ENCODE results near the gene NCKAP5. TPM values are rescaled to one million over a fixed set of nuclear protein-coding genes. Genes with fewer than 3 reads are reported as not detected.

Gene NCKAP5
- total RNA-seq (2014; rRNA removed; shearing (Covaris generic)) = not detected in 2 replicates

GRCh38 chr2:133568172-133568571 is at the start of gene NCKAP5:
Gene NCKAP5 (minus strand): TSS chr2:133568463. CDS start chr2:133517526, 50,937 bp downstream.
- Histone ChIP-seq H3K27ac (no peak within 1 kb of the TSS), H3K4me3 (no peak within 1 kb of the TSS)

GRCh38 chr2:133609664-133610063 is 41.4 kb upstream of the NCKAP5 start:
- H3K27ac ChIP-seq = no peak overlapping the region
- no peaks in the 10 kb centered on the region for H3K9me3 ChIP-seq (replicated peaks)
- H3K27me3 ChIP-seq = no peaks in the 10 kb centered on the region
- H3K36me3 ChIP-seq = no peaks in the 10 kb centered on the region
- no peak overlapping the region for H3K4me3 ChIP-seq
- no peaks in the 10 kb centered on the region for H3K4me1 ChIP-seq
- no peak for DNase-seq

More at GRCh38 chr2:133568172-133568571, at the start of gene NCKAP5:
- no peaks in the 10 kb centered on the region for H3K4me1 ChIP-seq
- DNase-seq = peak in 1 of 2 experiments; percentile 11
- no peaks in the 10 kb centered on the region for H3K36me3 ChIP-seq
- H3K27me3 ChIP-seq = peaks cover 4% of the 10 kb centered on the region
- H3K9me3 ChIP-seq (replicated peaks) = no peaks in the 10 kb centered on the region

GRCh38 chr2:133608291-133608690 is 40.0 kb upstream of the NCKAP5 start:
- Histone ChIP-seq H3K9me3 (replicated peaks) (no peaks in the 10 kb centered on the region), H3K4me1 (no peaks in the 10 kb centered on the region), H3K27ac (no peak overlapping the region), H3K27me3 (no peaks in the 10 kb centered on the region), H3K36me3 (no peaks in the 10 kb centered on the region), H3K4me3 (no peak overlapping the region)
- no peak for DNase-seq

GRCh38 chr2:133607679-133608078 is 39.4 kb upstream of the NCKAP5 start:
- H3K4me1 ChIP-seq = no peaks in the 10 kb centered on the region
- no peaks in the 10 kb centered on the region for H3K9me3 ChIP-seq (replicated peaks)
- H3K4me3 ChIP-seq = no peak overlapping the region
- no peak overlapping the region for H3K27ac ChIP-seq
- H3K36me3 ChIP-seq = no peaks in the 10 kb centered on the region
- no peaks in the 10 kb centered on the region for H3K27me3 ChIP-seq
- DNase-seq = no peak

- Histone ChIP-seq H3K27ac (no peak overlapping the region), H3K36me3 (no peaks in the 10 kb centered on the region), H3K4me1 (no peaks in the 10 kb centered on the region), H3K4me3 (no peak overlapping the region), H3K9me3 (replicated peaks) (no peaks in the 10 kb centered on the region), H3K27me3 (no peaks in the 10 kb centered on the region)
- no peak for DNase-seq
These were observed 38.4 kb upstream of the NCKAP5 start for GRCh38 chr2:133606616-133607015.

GRCh38 chr2:133605766-133606137 is 37.5 kb upstream of the NCKAP5 start:
- H3K27me3 ChIP-seq = no peaks in the 10 kb centered on the region
- H3K9me3 ChIP-seq (replicated peaks) = no peaks in the 10 kb centered on the region
- H3K27ac ChIP-seq = no peak overlapping the region
- no peak for DNase-seq
- H3K4me1 ChIP-seq = no peaks in the 10 kb centered on the region
- H3K36me3 ChIP-seq = no peaks in the 10 kb centered on the region
- no peak overlapping the region for H3K4me3 ChIP-seq

GRCh38 chr2:133605011-133605765 is 36.9 kb upstream of the NCKAP5 start:
- Histone ChIP-seq H3K9me3 (replicated peaks) (no peaks in the 10 kb centered on the region), H3K36me3 (no peaks in the 10 kb centered on the region), H3K4me1 (no peaks in the 10 kb centered on the region), H3K27ac (no peak overlapping the region), H3K4me3 (no peak overlapping the region), H3K27me3 (no peaks in the 10 kb centered on the region)
- no peak for DNase-seq

- no peaks in the 10 kb centered on the region for H3K9me3 ChIP-seq (replicated peaks)
- no peak overlapping the region for H3K4me3 ChIP-seq
- H3K27me3 ChIP-seq = no peaks in the 10 kb centered on the region
- no peak overlapping the region for H3K27ac ChIP-seq
- H3K4me1 ChIP-seq = no peaks in the 10 kb centered on the region
- H3K36me3 ChIP-seq = no peaks in the 10 kb centered on the region
- DNase-seq = no peak
These were observed 34.8 kb upstream of the NCKAP5 start for GRCh38 chr2:133603109-133603508.

GRCh38 chr2:133602538-133602937 is 34.3 kb upstream of the NCKAP5 start:
- no peaks in the 10 kb centered on the region for H3K4me1 ChIP-seq
- H3K9me3 ChIP-seq (replicated peaks) = no peaks in the 10 kb centered on the region
- no peak overlapping the region for H3K27ac ChIP-seq
- no peak for DNase-seq
- H3K4me3 ChIP-seq = no peak overlapping the region
- H3K36me3 ChIP-seq = no peaks in the 10 kb centered on the region
- H3K27me3 ChIP-seq = no peaks in the 10 kb centered on the region

- H3K27ac ChIP-seq = no peak overlapping the region
- H3K9me3 ChIP-seq (replicated peaks) = no peaks in the 10 kb centered on the region
- no peaks in the 10 kb centered on the region for H3K27me3 ChIP-seq
- H3K4me1 ChIP-seq = no peaks in the 10 kb centered on the region
- DNase-seq = no peak
- H3K4me3 ChIP-seq = no peak overlapping the region
- no peaks in the 10 kb centered on the region for H3K36me3 ChIP-seq
These were observed 32.1 kb upstream of the NCKAP5 start for GRCh38 chr2:133600266-133600928.

- Histone ChIP-seq H3K9me3 (replicated peaks) (no peaks in the 10 kb centered on the region), H3K36me3 (no peaks in the 10 kb centered on the region), H3K4me3 (no peak overlapping the region), H3K4me1 (no peaks in the 10 kb centered on the region), H3K27me3 (no peaks in the 10 kb centered on the region), H3K27ac (no peak overlapping the region)
- no peak for DNase-seq
These were observed 31.5 kb upstream of the NCKAP5 start for GRCh38 chr2:133599811-133600210.

- Histone ChIP-seq H3K36me3 (no peaks in the 10 kb centered on the region), H3K4me3 (no peak overlapping the region), H3K27ac (no peak overlapping the region), H3K27me3 (no peaks in the 10 kb centered on the region), H3K9me3 (replicated peaks) (no peaks in the 10 kb centered on the region), H3K4me1 (no peaks in the 10 kb centered on the region)
- DNase-seq = no peak
These were observed 31.0 kb upstream of the NCKAP5 start for GRCh38 chr2:133599211-133599803.

- H3K27me3 ChIP-seq = no peaks in the 10 kb centered on the region
These were observed 30.5 kb upstream of the NCKAP5 start for GRCh38 chr2:133598769-133599168.

GRCh38 chr2:133596701-133597393 is 28.6 kb upstream of the NCKAP5 start:
- Histone ChIP-seq H3K27ac (no peak overlapping the region), H3K27me3 (no peaks in the 10 kb centered on the region), H3K9me3 (replicated peaks) (no peaks in the 10 kb centered on the region), H3K36me3 (no peaks in the 10 kb centered on the region), H3K4me1 (no peaks in the 10 kb centered on the region), H3K4me3 (no peak overlapping the region)
- DNase-seq = no peak

More at GRCh38 chr2:133598769-133599168, 30.5 kb upstream of the NCKAP5 start:
- Histone ChIP-seq H3K4me1 (no peaks in the 10 kb centered on the region), H3K4me3 (no peak overlapping the region), H3K36me3 (no peaks in the 10 kb centered on the region), H3K9me3 (replicated peaks) (no peaks in the 10 kb centered on the region), H3K27ac (no peak overlapping the region)
- DNase-seq = no peak

GRCh38 chr2:133591164-133591563 is 22.9 kb upstream of the NCKAP5 start:
- DNase-seq = peak in 1 of 2 experiments; percentile 11
- no peaks in the 10 kb centered on the region; the same call in 1 of the 2 replicates for H3K9me3 ChIP-seq (replicated peaks)
- no peak overlapping the region for H3K27ac ChIP-seq
- no peaks in the 10 kb centered on the region for H3K4me1 ChIP-seq
- no peaks in the 10 kb centered on the region for H3K36me3 ChIP-seq
- no peak overlapping the region for H3K4me3 ChIP-seq
- no peaks in the 10 kb centered on the region for H3K27me3 ChIP-seq

Measured in SJCRH30 (cell line).